ENCODE results near the gene SYNE3.

The SYNE3 gene

GRCh38 chr14:95498622-95499353 lies 17.7 kb downstream of the SYNE3 start:
- Histone ChIP-seq H3K36me3 (ENCODE audit: insufficient read depth, low read length) (no peaks in the 10 kb centered on the region), H3K4me1 (ENCODE audit: control insufficient read depth, insufficient read depth, low read length) (peaks cover 42% of the 10 kb centered on the region), H3K4me2 (ENCODE audit: low read length) (no peak overlapping the region), H3K27me3 (ENCODE audit: control insufficient read depth, insufficient read depth, low read length) (no peaks in the 10 kb centered on the region), H3K9me3 (replicated peaks; ENCODE audit: low read length) (no peaks in the 10 kb centered on the region), H3K4me3 (ENCODE audit: low read length) (no peak overlapping the region), H3K9ac (ENCODE audit: low read depth, low read length) (no peak overlapping the region)

DNA sequence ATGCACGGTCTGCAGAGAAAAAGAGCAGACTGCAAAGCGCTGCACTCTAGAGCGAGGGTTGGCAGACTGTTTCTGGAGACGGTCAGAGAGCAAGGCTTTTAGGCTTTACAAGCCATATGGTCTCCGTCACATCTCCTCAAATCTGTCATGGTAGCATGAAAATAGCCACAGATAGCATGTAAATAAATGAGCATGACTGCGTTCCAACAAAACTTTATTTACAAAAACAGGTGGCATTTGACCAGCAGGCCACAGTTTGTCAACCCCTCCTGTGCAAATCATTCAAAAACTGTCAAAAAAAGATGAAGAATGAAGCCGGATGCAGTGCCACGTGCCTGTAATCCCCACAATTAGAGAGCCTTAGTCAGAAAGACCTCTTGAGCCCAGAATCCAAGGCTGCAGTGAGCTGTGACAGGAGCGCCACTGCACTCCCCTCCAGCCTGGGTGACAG lies 18.9 kb downstream of the SYNE3 start:
- Histone ChIP-seq H3K4me3 (ENCODE audit: low read length) (no peak overlapping the region), H3K4me1 (ENCODE audit: control insufficient read depth, insufficient read depth, low read length) (peaks cover 41% of the 10 kb centered on the region), H3K4me2 (ENCODE audit: low read length) (no peak overlapping the region), H3K36me3 (ENCODE audit: insufficient read depth, low read length) (no peaks in the 10 kb centered on the region), H3K9me3 (replicated peaks; ENCODE audit: low read length) (no peaks in the 10 kb centered on the region), H3K9ac (ENCODE audit: low read depth, low read length) (no peak overlapping the region), H3K27me3 (ENCODE audit: control insufficient read depth, insufficient read depth, low read length) (no peaks in the 10 kb centered on the region)

GRCh38 chr14:95496690-95497259 lies 19.7 kb downstream of the SYNE3 start:
- peak overlapping the region; percentile 38 for H3K4me2 ChIP-seq (ENCODE audit: low read length)
- H3K27me3 ChIP-seq (ENCODE audit: control insufficient read depth, insufficient read depth, low read length): no peaks in the 10 kb centered on the region
- no peak overlapping the region for H3K4me3 ChIP-seq (ENCODE audit: low read length)
- peak overlapping the region; percentile 25 for H3K9ac ChIP-seq (ENCODE audit: low read depth, low read length)
- H3K36me3 ChIP-seq (ENCODE audit: insufficient read depth, low read length): no peaks in the 10 kb centered on the region
- H3K9me3 ChIP-seq (replicated peaks; ENCODE audit: low read length): no peaks in the 10 kb centered on the region
- H3K4me1 ChIP-seq (ENCODE audit: control insufficient read depth, insufficient read depth, low read length): peaks cover 41% of the 10 kb centered on the region

- no peaks in the 10 kb centered on the region for H3K9me3 ChIP-seq (replicated peaks; ENCODE audit: low read length)
- peaks cover 38% of the 10 kb centered on the region for H3K4me1 ChIP-seq (ENCODE audit: control insufficient read depth, insufficient read depth, low read length)
- H3K4me2 ChIP-seq (ENCODE audit: low read length): peak overlapping the region; percentile 38
- H3K27me3 ChIP-seq (ENCODE audit: control insufficient read depth, insufficient read depth, low read length): no peaks in the 10 kb centered on the region
- no peak overlapping the region for H3K4me3 ChIP-seq (ENCODE audit: low read length)
- H3K36me3 ChIP-seq (ENCODE audit: insufficient read depth, low read length): no peaks in the 10 kb centered on the region
- H3K9ac ChIP-seq (ENCODE audit: low read depth, low read length): peak overlapping the region; percentile 25
Observed at GRCh38 chr14:95496111-95496681, 20.3 kb downstream of the SYNE3 start.

- peaks cover 36% of the 10 kb centered on the region for H3K4me1 ChIP-seq (ENCODE audit: control insufficient read depth, insufficient read depth, low read length)
- no peaks in the 10 kb centered on the region for H3K27me3 ChIP-seq (ENCODE audit: control insufficient read depth, insufficient read depth, low read length)
- H3K4me3 ChIP-seq (ENCODE audit: low read length): no peak overlapping the region
- no peak overlapping the region for H3K4me2 ChIP-seq (ENCODE audit: low read length)
- H3K9ac ChIP-seq (ENCODE audit: low read depth, low read length): no peak overlapping the region
- H3K36me3 ChIP-seq (ENCODE audit: insufficient read depth, low read length): no peaks in the 10 kb centered on the region
- H3K9me3 ChIP-seq (replicated peaks; ENCODE audit: low read length): no peaks in the 10 kb centered on the region
Observed at GRCh38 chr14:95495538-95496025, 20.9 kb downstream of the SYNE3 start.

DNA sequence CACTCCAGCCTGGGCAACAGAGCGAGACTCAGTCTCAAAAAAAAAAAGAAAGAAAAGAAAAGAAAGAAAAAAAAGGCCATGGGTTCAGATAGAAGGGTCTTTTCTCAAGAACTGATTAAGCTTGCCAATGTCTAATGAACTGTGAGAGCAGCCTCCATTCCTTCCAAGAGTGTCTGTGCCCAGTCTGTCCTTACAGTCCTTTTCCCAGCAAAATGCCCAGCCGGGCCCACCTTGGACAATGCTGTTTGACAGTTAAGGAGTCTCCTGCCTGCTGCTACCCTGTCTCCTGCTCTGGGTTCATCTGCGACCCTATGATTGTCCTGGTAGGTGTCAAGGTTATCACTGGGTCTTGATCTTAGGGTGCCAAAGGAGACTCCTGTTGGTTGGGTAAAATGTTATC lies 21.4 kb downstream of the SYNE3 start:
- H3K9ac ChIP-seq (ENCODE audit: low read depth, low read length): no peak overlapping the region
- H3K4me1 ChIP-seq (ENCODE audit: control insufficient read depth, insufficient read depth, low read length): peaks cover 32% of the 10 kb centered on the region

GRCh38 chr14:95494456-95494855 lies 22.0 kb downstream of the SYNE3 start:
- H3K9ac ChIP-seq (ENCODE audit: low read depth, low read length): no peak overlapping the region
- H3K4me2 ChIP-seq (ENCODE audit: low read length): no peak overlapping the region
- H3K27me3 ChIP-seq (ENCODE audit: control insufficient read depth, insufficient read depth, low read length): no peaks in the 10 kb centered on the region
- peaks cover 32% of the 10 kb centered on the region for H3K4me1 ChIP-seq (ENCODE audit: control insufficient read depth, insufficient read depth, low read length)
- H3K36me3 ChIP-seq (ENCODE audit: insufficient read depth, low read length): no peaks in the 10 kb centered on the region
- H3K9me3 ChIP-seq (replicated peaks; ENCODE audit: low read length): no peaks in the 10 kb centered on the region
- no peak overlapping the region for H3K4me3 ChIP-seq (ENCODE audit: low read length)

More for the DNA sequence above, 21.4 kb downstream of the SYNE3 start:
- Histone ChIP-seq H3K36me3 (ENCODE audit: insufficient read depth, low read length) (no peaks in the 10 kb centered on the region), H3K4me2 (ENCODE audit: low read length) (no peak overlapping the region), H3K27me3 (ENCODE audit: control insufficient read depth, insufficient read depth, low read length) (no peaks in the 10 kb centered on the region), H3K9me3 (replicated peaks; ENCODE audit: low read length) (no peaks in the 10 kb centered on the region), H3K4me3 (ENCODE audit: low read length) (no peak overlapping the region)

DNA sequence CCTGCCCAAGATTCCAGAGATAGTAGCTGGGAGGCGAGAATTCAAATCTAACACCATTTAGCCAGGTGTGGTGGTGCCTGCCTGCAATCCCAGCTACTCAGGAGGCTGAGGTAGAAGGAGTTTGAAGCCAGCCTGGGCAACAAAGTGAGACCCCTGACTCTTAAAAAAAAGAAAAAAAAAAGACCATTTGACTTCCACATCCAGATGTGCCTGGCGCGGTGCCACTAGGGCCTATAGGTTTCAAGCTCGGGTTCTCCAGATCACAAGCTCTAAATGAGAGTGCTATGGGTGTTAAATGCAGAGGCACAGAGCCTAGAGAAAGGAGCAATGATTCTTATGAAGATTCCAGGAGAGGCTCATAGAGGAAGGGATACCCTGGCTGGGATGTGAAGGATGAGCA lies 22.5 kb downstream of the SYNE3 start:
- no peaks in the 10 kb centered on the region for H3K27me3 ChIP-seq (ENCODE audit: control insufficient read depth, insufficient read depth, low read length)
- H3K4me2 ChIP-seq (ENCODE audit: low read length): no peak overlapping the region
- peaks cover 36% of the 10 kb centered on the region for H3K4me1 ChIP-seq (ENCODE audit: control insufficient read depth, insufficient read depth, low read length)
- no peak overlapping the region for H3K4me3 ChIP-seq (ENCODE audit: low read length)
- H3K9me3 ChIP-seq (replicated peaks; ENCODE audit: low read length): no peaks in the 10 kb centered on the region
- H3K9ac ChIP-seq (ENCODE audit: low read depth, low read length): no peak overlapping the region
- H3K36me3 ChIP-seq (ENCODE audit: insufficient read depth, low read length): no peaks in the 10 kb centered on the region

DNA sequence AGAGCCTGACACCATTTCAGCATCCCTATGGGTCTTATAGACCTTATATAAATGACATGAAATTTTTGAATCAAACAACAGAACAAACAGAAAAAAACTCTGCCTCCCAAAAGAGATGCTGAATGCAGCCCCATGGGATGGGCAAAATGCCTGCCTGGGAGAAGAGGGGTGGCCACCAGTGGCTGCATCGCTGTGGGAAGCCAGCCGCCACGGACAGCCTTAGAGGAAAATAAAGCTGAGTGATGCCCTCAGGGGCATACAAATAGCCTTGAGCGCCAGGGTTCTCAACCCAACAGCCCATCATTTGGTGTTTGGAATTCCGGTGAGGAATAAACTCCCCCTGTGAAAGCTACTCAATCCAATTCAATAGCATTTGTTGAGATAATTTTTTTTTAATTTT lies 22.9 kb downstream of the SYNE3 start:
- Histone ChIP-seq H3K4me3 (ENCODE audit: low read length) (no peak overlapping the region), H3K9ac (ENCODE audit: low read depth, low read length) (no peak overlapping the region), H3K9me3 (replicated peaks; ENCODE audit: low read length) (no peaks in the 10 kb centered on the region), H3K4me1 (ENCODE audit: control insufficient read depth, insufficient read depth, low read length) (peaks cover 38% of the 10 kb centered on the region), H3K4me2 (ENCODE audit: low read length) (no peak overlapping the region), H3K27me3 (ENCODE audit: control insufficient read depth, insufficient read depth, low read length) (no peaks in the 10 kb centered on the region), H3K36me3 (ENCODE audit: insufficient read depth, low read length) (no peaks in the 10 kb centered on the region)

DNA sequence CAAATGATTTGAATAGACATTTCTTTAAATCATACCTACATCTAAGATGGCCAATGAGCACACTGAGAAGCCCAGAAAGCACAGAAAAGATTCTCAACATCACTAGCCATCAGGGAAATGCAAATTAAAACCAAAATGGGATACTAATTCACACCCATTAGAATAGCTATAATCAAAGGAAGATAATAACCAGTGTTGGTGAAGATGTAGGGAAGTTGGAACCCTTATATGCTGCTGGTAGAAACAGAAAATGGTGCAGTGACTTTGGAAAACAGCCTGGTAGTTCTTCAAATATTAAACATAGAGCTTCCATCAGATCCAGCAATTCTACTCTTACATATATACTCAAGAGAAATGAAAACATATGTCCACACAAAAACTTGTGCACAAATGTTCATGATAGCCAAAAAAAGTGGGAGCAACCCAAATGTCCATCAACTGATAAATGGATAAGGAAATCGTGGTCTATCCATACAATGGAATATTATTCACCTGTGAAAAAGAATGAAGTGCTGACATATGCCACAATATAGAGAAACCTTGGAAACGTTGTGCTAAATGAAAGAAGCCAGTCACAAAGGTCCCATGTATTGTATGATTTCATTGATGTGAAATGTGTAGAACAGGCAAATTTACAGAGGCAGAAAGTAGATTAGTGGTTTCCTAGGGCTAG lies 24.4 kb downstream of the SYNE3 start:
- Histone ChIP-seq H3K27me3 (ENCODE audit: control insufficient read depth, insufficient read depth, low read length) (no peaks in the 10 kb centered on the region), H3K4me1 (ENCODE audit: control insufficient read depth, insufficient read depth, low read length) (peaks cover 30% of the 10 kb centered on the region), H3K9me3 (replicated peaks; ENCODE audit: low read length) (no peaks in the 10 kb centered on the region), H3K4me2 (ENCODE audit: low read length) (no peak overlapping the region), H3K4me3 (ENCODE audit: low read length) (no peak overlapping the region), H3K36me3 (ENCODE audit: insufficient read depth, low read length) (no peaks in the 10 kb centered on the region), H3K9ac (ENCODE audit: low read depth, low read length) (no peak overlapping the region)

- H3K4me1 ChIP-seq (ENCODE audit: control insufficient read depth, insufficient read depth, low read length): peaks cover 18% of the 10 kb centered on the region
- no peaks in the 10 kb centered on the region for H3K36me3 ChIP-seq (ENCODE audit: insufficient read depth, low read length)
- no peaks in the 10 kb centered on the region for H3K27me3 ChIP-seq (ENCODE audit: control insufficient read depth, insufficient read depth, low read length)
- no peak overlapping the region for H3K9ac ChIP-seq (ENCODE audit: low read depth, low read length)
- H3K4me2 ChIP-seq (ENCODE audit: low read length): no peak overlapping the region
- H3K4me3 ChIP-seq (ENCODE audit: low read length): no peak overlapping the region
- no peaks in the 10 kb centered on the region for H3K9me3 ChIP-seq (replicated peaks; ENCODE audit: low read length)
Observed at GRCh38 chr14:95490727-95491451, 25.6 kb downstream of the SYNE3 start.

Data from skeletal muscle satellite cell (primary cell).